Measurements from ENCODE around the gene ARHGAP22.

DNA sequence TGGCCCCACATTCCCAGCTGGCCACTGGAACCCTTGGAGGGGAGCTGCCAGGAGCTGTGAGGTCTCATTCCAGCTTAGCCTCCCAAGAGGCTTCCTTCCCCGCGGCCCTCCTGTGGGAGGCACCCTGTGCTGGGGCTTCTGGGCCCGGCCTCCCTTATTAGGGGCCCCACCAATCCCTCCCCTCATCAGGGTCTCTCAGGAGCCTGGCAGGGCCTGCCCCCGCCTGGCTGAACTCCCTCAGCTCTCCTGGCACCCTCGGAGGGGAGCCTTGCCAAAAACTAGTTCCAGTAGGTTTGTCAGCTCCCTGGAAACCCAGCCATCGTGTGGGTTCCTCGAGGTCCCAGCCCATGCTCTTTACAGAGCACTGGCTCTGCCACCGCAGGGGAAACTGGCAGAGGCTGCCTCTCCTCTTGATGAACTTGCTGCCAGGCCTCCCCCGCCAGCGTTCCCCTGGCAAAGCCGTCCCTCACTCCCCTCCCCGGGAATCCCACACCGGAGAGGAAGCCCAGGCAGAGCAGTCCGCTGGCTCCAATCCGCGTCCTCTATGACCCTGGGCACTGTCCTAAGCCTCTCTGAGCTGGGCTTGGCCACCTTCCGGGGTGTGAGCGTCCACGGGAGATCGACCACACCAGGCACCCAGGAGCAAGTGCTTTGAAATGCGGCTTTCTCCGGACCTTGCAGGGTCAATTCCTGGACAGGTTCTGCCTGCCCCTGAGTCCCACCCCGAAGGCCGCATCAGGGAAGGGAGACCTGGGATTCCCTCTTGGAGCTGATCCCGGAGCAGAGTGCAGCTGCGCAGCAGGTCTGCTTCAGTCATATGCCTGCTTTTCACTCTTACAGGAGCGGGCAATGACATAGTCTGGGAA lies 139.8 kb downstream of the ARHGAP22 start:
- TF ChIP-seq EZH2phosphoT487 (IDR thresholded peaks at IDR 0.05; ENCODE audit: insufficient read depth, low read depth) (no peak), EZH2 (IDR thresholded peaks at IDR 0.05; ENCODE audit: insufficient read depth, poor library complexity, severe bottlenecking) (no peak)
